SU-DHL-6 (cell line): ENCODE measurements around the gene IFNA14.
"Not testable (repeated sequence)": the region's sequence is repeated elsewhere in the genome, so short reads cannot be mapped to it uniquely, and the experiment has no call there.

ENCODE experiments used
- EZH2phosphoT487 ChIP-seq: fragments of 200-600 bp; sonication (generic), shearing (Covaris generic); conservative IDR thresholded peaks from 2 replicates; pipeline ENCODE4 v1.6.1; 2018; ENCODE audit warnings: mild to moderate bottlenecking, antibody characterized with exemption, low read length, moderate library complexity, mixed read lengths
- TF ChIP-seq, protein P1 (sequence below): fragments of 200-600 bp; sonication (generic); IDR thresholded peaks from one replicate; pipeline ENCODE4 v1.5.1; 2017; ENCODE audit warnings: antibody characterized with exemption, mild to moderate bottlenecking, low read length, moderate library complexity; ENCODE audit not compliant: insufficient read depth, poor library complexity, severe bottlenecking

DNA sequence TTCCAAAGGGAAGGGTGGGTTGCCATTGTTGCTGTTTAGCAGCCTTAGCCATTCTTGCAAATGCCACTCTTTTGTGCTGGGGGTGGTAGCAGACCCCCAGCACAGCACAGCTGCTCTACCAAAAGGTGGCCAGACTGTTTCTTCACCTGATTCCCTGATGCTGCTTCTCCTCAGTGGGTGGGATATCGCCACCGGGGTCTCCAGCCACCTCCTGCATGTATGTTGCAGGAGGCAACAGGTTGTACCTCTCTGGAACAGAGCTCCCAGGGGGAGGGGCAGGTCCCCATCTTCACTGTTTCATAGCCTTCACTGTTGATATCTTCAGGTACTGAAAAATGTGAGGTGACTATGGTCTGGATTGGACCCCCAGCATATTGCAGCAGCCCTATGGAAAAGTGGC is 29.0 kb downstream of the IFNA14 start:
- TF ChIP-seq, protein P1, sequence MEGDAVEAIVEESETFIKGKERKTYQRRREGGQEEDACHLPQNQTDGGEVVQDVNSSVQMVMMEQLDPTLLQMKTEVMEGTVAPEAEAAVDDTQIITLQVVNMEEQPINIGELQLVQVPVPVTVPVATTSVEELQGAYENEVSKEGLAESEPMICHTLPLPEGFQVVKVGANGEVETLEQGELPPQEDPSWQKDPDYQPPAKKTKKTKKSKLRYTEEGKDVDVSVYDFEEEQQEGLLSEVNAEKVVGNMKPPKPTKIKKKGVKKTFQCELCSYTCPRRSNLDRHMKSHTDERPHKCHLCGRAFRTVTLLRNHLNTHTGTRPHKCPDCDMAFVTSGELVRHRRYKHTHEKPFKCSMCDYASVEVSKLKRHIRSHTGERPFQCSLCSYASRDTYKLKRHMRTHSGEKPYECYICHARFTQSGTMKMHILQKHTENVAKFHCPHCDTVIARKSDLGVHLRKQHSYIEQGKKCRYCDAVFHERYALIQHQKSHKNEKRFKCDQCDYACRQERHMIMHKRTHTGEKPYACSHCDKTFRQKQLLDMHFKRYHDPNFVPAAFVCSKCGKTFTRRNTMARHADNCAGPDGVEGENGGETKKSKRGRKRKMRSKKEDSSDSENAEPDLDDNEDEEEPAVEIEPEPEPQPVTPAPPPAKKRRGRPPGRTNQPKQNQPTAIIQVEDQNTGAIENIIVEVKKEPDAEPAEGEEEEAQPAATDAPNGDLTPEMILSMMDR: not testable (repeated sequence)
- TF ChIP-seq EZH2phosphoT487: not testable (repeated sequence)
